Stimulated activated CD4-positive, alpha-beta T cell treated with anti-CD3 and anti-CD28 coated beads, Interleukin-12 subunit alpha, Interleukin-12 subunit beta, amount 100 ng/mL, for 4 hours (primary cell): ENCODE results near the gene PTGER3.
"Not testable (repeated sequence)": the region's sequence is repeated elsewhere in the genome, so short reads cannot be mapped to it uniquely, and the experiment has no call there.

Experiments used
- DNase-seq: peaks from one replicate; pipeline ENCODE4 v3.0.0-alpha.2; 2020

The PTGER3 gene

GRCh38 chr1:71001624-71002023 lies 46.0 kb downstream of the PTGER3 start:
- DNase-seq: no peak

DNA sequence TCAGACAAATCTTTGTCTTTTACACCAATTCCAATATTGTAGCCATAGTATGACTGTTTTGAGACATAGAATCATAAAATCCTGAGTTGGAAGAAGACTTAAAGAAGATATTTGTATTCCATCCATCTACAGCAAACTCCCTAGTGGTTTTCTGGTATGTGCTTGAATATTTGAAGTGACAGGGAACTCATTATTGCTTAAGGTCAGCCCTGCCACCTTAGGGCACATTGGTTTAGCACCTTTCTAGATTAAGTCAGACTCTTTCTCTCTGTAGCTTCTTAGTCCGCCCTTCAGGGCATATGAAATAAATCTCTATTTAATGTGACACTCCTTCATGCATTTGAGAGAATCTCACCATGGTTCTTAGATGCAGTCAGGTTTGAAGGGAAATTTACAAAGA lies 49.8 kb downstream of the PTGER3 start:
- DNase-seq: no peak

DNA sequence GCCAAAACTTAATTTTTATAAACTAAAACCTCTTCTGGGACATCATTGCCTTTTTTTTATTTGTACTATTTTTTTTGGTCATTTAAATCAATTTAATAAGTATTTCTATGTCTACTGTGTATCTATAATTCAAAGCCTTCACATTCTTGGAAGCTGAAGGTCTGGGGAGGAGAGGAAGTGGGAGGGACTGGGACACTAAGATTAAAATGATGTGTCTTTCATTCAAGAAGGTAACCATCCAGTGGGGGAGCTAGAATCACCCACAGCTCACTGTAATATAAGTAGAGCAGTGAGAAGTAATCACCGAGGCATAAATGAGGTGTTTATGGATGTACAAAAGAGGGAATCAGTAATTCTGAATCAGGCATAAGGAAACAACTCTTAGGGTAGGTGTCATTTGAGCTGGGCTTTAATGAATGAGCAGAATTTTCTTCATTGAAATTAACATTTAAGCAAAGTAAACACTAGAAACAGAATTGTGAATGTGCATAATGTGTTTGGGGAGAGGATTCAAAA lies 52.8 kb downstream of the PTGER3 start:
- DNase-seq: no peak

- no peak for DNase-seq
These were observed 53.8 kb downstream of the PTGER3 start for GRCh38 chr1:70993798-70994197.

GRCh38 chr1:70992521-70992920 lies 55.1 kb downstream of the PTGER3 start:
- no peak for DNase-seq

GRCh38 chr1:70990469-70991253 lies 57.0 kb downstream of the PTGER3 start:
- DNase-seq: no peak

- no peak for DNase-seq
These were observed 60.1 kb downstream of the PTGER3 start for GRCh38 chr1:70987497-70987896.

DNA sequence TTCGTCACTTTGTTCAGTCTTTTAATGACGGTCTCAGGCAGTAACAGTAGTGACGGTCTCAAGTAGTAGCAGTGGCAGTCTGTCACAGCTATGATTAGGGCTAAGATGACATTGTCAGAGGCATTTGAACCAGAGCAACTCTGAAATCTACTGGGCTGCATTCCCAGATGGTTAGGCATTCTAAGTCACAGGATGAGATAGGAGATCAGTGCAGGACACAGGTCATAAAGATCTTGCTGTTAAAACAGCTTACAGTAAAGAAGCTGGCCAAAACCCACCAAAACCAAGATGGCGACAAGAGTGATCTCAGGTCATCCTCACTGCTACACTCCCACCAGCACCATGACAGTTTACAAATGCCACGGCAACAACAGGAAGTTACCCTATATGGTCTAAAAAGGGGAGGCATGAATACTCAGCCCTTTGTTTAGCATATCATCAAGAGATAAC lies 61.8 kb downstream of the PTGER3 start:
- not testable (repeated sequence) for DNase-seq

DNA sequence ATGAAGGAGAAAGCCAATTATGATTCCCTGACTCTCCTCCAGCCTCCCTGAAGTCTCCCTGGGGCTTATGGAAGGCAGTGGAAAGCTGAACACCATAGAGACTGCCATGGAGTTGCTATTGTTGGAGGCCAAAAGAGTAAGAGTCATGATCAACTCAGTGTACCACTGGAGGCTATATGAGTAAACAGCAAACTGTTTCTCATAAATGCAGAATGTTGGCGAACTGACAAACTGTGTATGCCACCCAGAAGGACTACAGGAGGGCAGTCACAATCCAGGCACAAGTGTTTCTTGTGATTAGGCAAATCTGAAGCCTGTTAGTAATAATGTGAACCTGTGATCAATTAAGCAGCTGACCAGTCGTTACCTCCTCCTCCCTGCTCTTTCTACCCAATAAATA lies 62.3 kb downstream of the PTGER3 start:
- not testable (repeated sequence) for DNase-seq

GRCh38 chr1:70980361-70980760 lies 67.3 kb downstream of the PTGER3 start:
- DNase-seq: no peak

DNA sequence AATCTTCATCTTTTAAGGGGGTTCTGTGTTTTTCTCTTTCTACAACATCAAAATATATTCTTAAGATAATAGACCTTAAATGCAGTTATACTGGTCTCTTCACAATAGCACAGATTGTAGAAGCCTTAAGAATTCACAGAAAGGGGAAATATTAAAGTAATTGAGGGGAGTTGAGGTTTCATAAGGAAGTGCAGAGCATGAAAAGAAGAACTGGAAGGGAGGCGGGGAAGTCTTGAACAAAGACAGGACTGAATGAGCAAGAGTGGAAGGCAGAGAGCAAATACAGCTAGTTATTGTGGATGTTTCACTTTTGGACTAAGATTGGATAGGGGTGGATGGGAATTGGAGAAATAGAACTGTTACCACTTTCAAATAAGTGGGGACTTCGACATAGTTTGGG lies 67.7 kb downstream of the PTGER3 start:
- DNase-seq: no peak

DNA sequence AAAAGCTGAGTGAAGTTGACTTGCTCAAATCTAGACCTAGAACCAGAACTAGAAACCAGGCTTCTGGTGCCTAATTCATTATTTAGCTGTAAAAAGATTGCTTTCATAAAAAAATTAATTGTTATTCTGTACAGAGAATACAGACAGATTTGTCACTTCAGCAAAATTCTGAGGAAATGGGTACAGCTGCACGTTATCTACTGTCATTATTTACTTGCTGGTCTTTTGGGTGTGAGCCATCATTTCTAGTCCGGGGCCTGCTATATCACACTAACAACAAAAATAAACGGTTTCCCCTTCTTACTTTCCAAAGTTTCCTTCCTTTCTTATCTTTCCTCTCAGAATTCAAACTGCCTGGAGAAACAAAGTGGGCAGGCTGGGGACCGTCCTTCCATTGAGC lies 68.3 kb downstream of the PTGER3 start:
- DNase-seq: no peak

DNA sequence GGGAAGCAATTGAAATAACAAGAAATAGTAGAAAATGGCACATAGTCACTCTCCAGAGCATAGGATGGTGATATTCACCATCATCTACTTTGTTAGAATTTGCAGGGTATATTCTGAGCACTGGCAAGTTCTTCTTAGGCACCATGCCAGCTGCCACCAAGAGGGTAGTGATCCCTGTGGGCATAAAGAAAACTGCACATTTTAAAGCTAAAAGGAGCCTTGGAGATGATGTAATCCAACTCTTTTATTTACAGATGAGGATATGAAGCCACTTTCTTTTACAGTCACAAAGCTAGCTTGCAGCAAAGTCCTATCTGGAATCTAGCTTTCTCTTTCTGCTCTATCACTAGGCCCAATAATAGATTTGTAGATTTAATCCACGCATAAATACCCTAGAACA lies 69.0 kb downstream of the PTGER3 start:
- DNase-seq: no peak

DNA sequence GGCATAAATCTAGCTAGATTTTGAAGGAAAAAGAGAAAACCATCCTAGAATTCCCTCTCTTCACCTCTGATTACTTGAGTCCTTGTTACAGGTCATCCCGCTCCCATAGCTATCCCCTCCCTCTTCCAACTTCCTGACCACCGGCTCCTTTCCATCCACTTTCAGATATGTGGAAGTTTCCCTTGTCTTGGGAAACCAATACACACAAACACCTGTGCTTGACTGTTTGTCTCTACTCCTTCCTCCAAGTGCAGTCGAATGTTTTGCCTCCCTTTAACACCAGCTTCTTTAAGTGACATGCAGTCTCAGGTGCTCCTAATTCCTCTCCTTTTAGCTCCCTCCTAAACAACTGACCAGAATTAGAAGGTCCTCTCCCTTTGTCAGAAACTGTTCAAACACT lies 70.0 kb downstream of the PTGER3 start:
- no peak for DNase-seq

GRCh38 chr1:70977041-70977440 lies 70.6 kb downstream of the PTGER3 start:
- DNase-seq: no peak

DNA sequence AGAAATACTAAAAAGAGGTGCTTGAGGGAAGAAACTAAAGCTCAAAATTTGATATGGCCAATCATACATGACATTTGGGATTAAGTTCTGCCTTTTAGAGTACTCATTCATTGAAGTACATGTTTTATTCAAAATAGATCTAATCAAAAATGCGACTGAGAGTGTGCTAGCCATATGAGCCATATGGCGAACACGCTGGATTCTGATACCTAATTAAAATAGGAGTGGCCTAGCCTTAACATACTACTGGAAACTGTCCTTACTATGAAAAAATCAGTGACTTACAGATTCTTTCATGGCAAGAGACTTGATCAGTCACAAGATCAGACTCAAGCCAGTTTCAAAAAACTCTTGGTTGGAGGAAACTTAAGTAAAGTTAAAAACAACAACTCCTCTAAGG lies 73.9 kb downstream of the PTGER3 start:
- DNase-seq: no peak

DNA sequence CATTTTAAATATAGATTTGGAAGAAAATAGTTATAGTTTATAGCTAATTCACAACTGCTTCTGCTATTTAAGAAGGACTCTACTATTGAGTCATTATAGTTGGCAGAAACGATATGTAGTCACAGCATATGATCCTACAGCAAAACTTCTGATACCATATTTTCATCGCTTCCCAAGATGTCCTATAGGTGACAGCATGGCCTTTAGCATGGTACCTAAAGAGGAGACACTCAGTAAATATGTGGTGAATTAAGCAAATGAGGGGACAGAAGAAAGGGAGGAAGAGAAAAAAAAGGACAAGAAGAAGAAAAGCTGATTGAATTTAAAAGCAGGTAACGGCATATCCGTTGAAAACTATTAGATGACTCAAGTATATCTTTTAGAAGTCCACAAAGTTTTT lies 77.2 kb downstream of the PTGER3 start:
- DNase-seq: no peak

DNA sequence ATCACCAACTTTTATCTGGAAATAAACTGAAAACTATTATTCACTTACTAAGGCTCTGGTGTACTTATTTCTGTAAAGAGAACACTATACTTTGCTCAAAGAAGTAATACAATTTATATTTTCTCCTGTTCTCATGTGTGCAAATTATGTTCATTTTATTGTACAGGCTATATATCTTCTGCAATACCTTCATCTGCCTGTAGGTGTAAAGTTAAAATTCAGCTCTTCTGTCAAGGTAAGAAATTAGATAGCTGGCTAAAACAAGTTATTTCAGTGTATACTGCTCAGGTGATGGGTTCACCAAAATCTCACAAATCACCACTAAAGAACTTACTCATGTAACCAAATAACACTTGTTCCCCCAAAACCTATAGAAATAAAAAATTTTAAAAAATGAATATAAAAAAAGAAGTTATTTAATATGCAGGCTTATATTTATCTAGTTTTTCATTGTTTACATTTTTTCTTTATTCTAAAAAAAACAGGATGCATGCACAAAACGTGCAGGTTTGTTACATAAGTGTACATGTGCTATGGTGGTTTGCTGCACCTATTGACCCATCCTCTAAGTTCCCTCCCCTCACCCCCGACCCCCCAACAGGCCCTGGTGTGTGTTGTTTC lies 81.5 kb downstream of the PTGER3 start:
- DNase-seq: no peak

DNA sequence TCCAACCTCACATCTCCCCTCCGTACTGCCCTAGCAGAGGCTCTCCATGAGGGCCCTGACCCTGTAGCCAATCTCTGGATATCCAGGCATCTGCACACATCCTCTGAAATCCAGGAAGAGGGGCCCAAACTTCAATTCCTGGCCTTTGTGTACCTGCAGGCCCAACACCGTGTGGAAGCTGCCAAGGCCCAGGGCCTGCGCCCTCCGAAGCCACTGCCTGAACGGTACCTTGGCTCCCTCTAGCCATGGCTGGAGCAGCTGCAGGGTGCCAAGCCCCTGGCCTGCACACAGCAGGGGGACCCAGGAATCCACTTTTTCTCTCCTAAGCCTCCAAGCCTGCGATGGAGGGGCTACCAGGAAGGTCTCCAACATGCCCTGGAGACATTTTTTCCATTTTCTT lies 84.2 kb downstream of the PTGER3 start:
- DNase-seq: no peak

DNA sequence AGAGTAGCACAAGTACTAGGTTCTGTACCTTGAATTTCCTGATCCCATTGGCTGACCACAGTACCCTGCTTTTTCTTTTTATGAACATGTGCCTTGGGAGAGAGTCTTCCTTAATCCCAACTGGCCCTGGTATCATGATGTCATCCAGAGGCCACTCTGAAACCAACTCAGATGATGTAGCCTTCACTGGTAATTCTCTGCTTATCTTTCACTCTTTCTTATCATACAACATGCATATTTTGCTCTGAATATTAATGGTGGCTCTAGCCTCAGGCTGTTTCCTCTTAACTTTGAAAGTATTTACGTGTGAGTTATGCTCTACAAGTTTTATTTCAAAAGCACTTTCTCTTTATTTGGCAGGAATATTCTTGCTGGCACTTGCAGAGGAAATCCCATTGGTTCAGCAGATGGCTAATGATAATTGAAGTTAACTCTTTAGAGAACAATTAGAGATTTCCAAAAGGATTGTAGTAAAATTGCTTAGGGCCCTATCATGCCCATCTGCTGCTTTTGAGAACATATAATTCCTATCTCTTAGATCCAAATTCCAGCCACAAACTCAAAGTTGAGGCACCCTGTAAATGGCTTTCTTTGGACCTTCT lies 86.1 kb downstream of the PTGER3 start:
- DNase-seq: no peak

DNA sequence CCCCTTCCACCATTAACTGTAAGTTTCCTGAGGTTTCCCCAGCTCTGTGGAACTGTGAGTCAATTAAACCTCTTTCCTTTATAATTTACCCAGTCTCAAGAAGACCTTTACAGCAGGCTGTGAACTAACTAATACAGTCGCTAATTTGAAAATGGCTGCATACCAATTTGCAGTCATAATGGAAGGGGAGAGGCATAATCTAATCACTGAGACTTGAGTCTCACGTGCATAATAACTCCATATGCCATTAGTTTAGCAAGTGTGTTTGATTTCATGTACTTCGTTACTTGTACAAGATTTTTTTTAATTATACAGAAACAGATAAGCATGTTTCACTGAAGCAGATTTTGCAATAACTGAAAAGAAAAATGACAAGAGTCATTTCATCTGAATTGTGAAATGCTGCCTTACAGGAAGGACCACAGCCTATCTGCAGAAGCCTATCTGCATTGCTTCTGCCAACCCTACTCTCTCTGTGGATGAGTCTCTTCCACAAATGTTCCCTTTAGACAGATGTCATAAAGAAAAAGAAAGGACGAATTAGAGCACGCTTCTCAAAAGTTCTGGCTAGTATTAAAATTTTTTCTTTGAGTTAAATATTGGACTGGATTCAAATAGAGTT lies 99.1 kb downstream of the PTGER3 start:
- DNase-seq: no peak

DNA sequence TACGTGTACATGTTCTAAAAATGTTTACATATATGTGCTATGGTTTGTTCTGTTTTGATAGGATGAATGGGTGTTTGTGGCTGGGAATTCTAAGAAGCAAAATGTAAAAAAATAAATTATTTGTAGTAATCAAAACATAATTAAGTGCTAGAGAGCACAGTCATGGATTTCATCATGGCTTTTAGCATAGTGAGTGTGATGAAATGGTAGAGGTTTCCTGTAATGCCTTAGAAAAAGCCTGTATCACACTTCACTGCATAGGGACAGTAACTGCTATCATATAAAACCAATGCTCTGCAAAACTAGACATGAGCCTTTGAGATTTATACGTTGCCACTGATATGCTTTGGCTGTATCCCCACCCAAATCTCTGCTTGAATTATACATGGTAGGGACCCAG lies 99.8 kb downstream of the PTGER3 start:
- DNase-seq: no peak

DNA sequence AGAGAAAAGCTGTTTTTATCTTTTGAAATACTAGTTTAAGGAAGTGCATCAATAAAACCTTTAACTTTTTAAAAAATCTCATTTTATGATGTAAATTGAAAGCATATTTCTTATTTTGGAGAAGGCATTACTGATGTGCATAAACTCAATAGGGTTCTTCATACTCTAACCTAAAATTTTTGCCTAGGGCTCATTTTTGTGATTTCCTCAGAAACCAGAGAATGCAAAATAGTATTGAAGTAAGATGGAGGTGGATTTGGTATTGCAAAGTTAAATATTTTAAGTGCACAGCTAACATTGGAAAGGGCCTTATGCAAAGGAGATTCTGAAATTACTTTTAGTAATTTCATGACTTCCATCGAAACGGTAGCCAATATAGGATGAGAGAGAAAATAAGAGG lies 101.9 kb downstream of the PTGER3 start:
- no peak for DNase-seq

DNA sequence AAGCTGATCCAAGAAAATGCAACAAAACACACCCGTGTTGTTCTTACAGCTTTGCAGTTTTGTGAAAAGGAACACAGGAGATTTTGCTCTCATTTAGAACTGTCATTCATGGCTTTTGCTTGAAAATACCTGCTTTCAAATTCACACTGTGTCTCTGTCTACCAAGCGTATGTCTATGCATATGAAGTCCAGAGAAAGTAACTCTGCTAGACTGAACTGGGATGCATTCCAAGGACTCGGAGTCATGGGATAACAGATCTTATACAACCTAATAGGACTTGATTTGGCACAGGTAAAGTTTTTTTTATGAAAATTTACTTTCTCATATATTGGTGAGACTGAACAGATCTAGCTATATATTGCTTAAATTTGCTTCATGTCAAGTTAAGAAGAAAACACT lies 102.4 kb downstream of the PTGER3 start:
- no peak for DNase-seq
